22Rv1 (cell line): ENCODE measurements around the gene CACNA1E.

ENCODE experiments used
- ZFX ChIP-seq: fragments of 450-650 bp; IDR thresholded peaks from 2 replicates; pipeline ENCODE4 v1.6.1; 2017; ENCODE audit warnings: antibody characterized with exemption, borderline replicate concordance
- TF ChIP-seq, protein P1 (sequence below): fragments of 450-650 bp; IDR thresholded peaks from 2 replicates; pipeline ENCODE4 v1.5.1; 2017; ENCODE audit warnings: mild to moderate bottlenecking

DNA sequence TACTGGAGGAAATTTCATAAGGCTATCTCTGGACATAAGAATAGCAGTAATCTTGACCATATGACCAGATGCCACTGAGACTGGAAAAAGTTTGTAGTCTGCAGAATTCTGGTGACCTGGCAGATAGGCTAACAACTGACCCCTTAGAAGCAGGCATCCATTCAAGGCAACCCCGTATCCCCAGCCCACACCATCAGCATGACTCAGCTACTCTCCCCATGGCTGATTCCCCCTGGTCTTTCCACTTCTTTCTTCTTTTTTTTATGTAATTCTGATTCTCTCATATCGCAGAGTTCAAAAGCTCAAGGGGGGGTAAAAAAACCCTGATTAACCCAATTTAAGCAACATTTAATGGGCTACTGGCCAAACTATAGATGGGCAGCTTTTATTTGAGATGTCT lies 335.1 kb downstream of the CACNA1E start:
- TF ChIP-seq, protein P1, sequence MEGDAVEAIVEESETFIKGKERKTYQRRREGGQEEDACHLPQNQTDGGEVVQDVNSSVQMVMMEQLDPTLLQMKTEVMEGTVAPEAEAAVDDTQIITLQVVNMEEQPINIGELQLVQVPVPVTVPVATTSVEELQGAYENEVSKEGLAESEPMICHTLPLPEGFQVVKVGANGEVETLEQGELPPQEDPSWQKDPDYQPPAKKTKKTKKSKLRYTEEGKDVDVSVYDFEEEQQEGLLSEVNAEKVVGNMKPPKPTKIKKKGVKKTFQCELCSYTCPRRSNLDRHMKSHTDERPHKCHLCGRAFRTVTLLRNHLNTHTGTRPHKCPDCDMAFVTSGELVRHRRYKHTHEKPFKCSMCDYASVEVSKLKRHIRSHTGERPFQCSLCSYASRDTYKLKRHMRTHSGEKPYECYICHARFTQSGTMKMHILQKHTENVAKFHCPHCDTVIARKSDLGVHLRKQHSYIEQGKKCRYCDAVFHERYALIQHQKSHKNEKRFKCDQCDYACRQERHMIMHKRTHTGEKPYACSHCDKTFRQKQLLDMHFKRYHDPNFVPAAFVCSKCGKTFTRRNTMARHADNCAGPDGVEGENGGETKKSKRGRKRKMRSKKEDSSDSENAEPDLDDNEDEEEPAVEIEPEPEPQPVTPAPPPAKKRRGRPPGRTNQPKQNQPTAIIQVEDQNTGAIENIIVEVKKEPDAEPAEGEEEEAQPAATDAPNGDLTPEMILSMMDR: no peak
- TF ChIP-seq ZFX: no peak
